Stomach (tissue), 9 donors: ENCODE results near the gene MMS22L. TPM values are rescaled to one million over a fixed set of nuclear protein-coding genes. Genes with fewer than 3 reads are reported as not detected.

ENCODE experiments used
- DNase-seq, 2 donors: peaks; one replicate each; pipeline versions ENCODE4 v3.0.0 to v3.0.0-alpha.2; 2013 to 2019
- H3K27ac ChIP-seq, 5 donors: fragments of 200-600 bp in 4 of 5; sonication (generic) in 4 of 5; one replicate each; pipeline ENCODE4 v1.5.1; 2013 to 2019; ENCODE audit warnings: mild to moderate bottlenecking in 1 of 5, moderate library complexity in 1 of 5
- H3K27me3 ChIP-seq, 3 donors: fragments of 200-600 bp; sonication (generic); one replicate each; pipeline ENCODE4 v1.5.1; 2017 to 2019; ENCODE audit warnings: mixed run types in 1 of 3
- H3K36me3 ChIP-seq, 4 donors: fragments of 200-600 bp; sonication (generic); 1 replicate in 3 of 4; 2 replicates in 1 of 4; pipeline ENCODE4 v1.5.1; 2016 to 2019
- H3K4me1 ChIP-seq, 4 donors: fragments of 200-600 bp; sonication (generic); one replicate each; pipeline ENCODE4 v1.5.1; 2016 to 2019
- H3K4me3 ChIP-seq, 4 donors: fragments of 200-600 bp; sonication (generic) in 3 of 4; one replicate each; pipeline ENCODE4 v1.5.1; 2016 to 2019; ENCODE audit warnings: mild to moderate bottlenecking in 1 of 4
- H3K9me3 ChIP-seq, 4 donors: fragments of 200-600 bp; sonication (generic); one replicate each; pipeline ENCODE4 v1.5.1; 2016 to 2019
- CTCF ChIP-seq, 7 experiments: fragments of 450-650 bp in 4 of 7; fragments of 200-600 bp in 3 of 7; sonication (generic) in 3 of 7; IDR thresholded peaks; one replicate each; pipeline ENCODE4 v1.5.1; 2016 to 2019; ENCODE audit warnings: antibody characterized with exemption in 7 of 7, control low read depth in 2 of 7, mild to moderate bottlenecking in 1 of 7
- EP300 ChIP-seq: sonication (generic); formaldehyde crosslinking; IDR thresholded peaks from one replicate; pipeline ENCODE4 v1.6.1; 2017; ENCODE audit warnings: antibody characterized with exemption
- POLR2A ChIP-seq, 4 donors: fragments of 450-650 bp; IDR thresholded peaks; one replicate each; pipeline ENCODE4 v1.6.1; 2016; ENCODE audit warnings: antibody characterized with exemption in 4 of 4, control low read depth in 2 of 4, mild to moderate bottlenecking in 1 of 4, moderate library complexity in 1 of 4
- POLR2AphosphoS5 ChIP-seq, 3 donors: sonication (generic); formaldehyde crosslinking; IDR thresholded peaks; one replicate each; pipeline ENCODE4 v1.6.1; 2016; ENCODE audit warnings: antibody characterized with exemption in 3 of 3
- WGBS, 5 donors: extraction: QIAGEN DNeasy Blood & Tissue Kit in 3 of 5; methylation state at CpG; one replicate each; pipeline versions ENCODE4 v1.1.5 to v1.1.7; 2013 to 2018; 5-methylcytosine and 5-hydroxymethylcytosine counted together
- intact Hi-C: fragments of 100-400 bp; cut with DNase I; formaldehyde crosslinking; loops from one replicate; pipeline ENCODE4 v1.15.1; 2023; ENCODE audit warnings: low total_unique reads
- polyA plus RNA-seq, 3 donors: library from polyadenylated mRNA; stranded (reverse); fragments of 200-250 nt; gene quantifications; one replicate each; pipeline ENCODE4 v1.2.3, GENCODE V29; 2013
- total RNA-seq, 5 donors: library from RNA; depleted of rRNA; stranded (reverse); fragments of >200 nt; gene quantifications; one replicate each; pipeline versions ENCODE4 v1.1.0 to v1.2.3, GENCODE V29; 2014 to 2016
- donor health status: healthy with polysubstance abuse.
- donor health status: Bipolar disorder and iron deficiency.
- donor health status: healthy.

The MMS22L gene
- total and polyA plus RNA-seq, 8 donors, result 0.81 to 27.7 (median 3.6) TPM

- Histone ChIP-seq H3K4me1 (no peaks in the 10 kb centered on the region), H3K9me3 (peaks cover 0 to 12% (median 6%) of the 10 kb centered on the region in 4 donors), H3K27ac (no peak overlapping the region), H3K27me3 (no peaks in the 10 kb centered on the region), H3K36me3 (no peaks in the 10 kb centered on the region), H3K4me3 (no peak overlapping the region)
- DNase-seq, result no peak
- TF ChIP-seq POLR2A (IDR thresholded peaks at IDR 0.05) (no peak), POLR2AphosphoS5 (IDR thresholded peaks at IDR 0.05) (no peak), EP300 (no peak), CTCF (IDR thresholded peaks at IDR 0.05) (no peak)
- WGBS, 5 donors, result 70 to 78% (median 74%) methylated on average over 5 of the region's 5 CpGs
- intact Hi-C loops, result no loop called here
These were observed 172.9 kb downstream of the MMS22L start for GRCh38 chr6:97110149-97110548.

- no peaks in the 10 kb centered on the region for H3K27me3 ChIP-seq
- no peak overlapping the region for H3K4me3 ChIP-seq
- TF ChIP-seq CTCF (IDR thresholded peaks at IDR 0.05) (no peak), POLR2A (IDR thresholded peaks at IDR 0.05) (no peak), EP300 (no peak), POLR2AphosphoS5 (IDR thresholded peaks at IDR 0.05) (no peak)
- no peaks in the 10 kb centered on the region for H3K36me3 ChIP-seq
- H3K27ac ChIP-seq, result no peak overlapping the region
- peaks cover 0 to 12% (median 6%) of the 10 kb centered on the region in 4 donors for H3K9me3 ChIP-seq
- intact Hi-C loops, result no loop called here
- 75 to 86% (median 83%) methylated on average over 4 of the region's 4 CpGs for WGBS, 5 donors
- no peak for DNase-seq
- no peaks in the 10 kb centered on the region for H3K4me1 ChIP-seq
These were observed 173.6 kb downstream of the MMS22L start for GRCh38 chr6:97109444-97109843.

GRCh38 chr6:97102145-97102790 lies 180.7 kb downstream of the MMS22L start:
- TF ChIP-seq EP300, result no peak
- no peak for TF ChIP-seq CTCF (IDR thresholded peaks at IDR 0.05)
- no peak for TF ChIP-seq POLR2AphosphoS5 (IDR thresholded peaks at IDR 0.05)
- no peak for TF ChIP-seq POLR2A (IDR thresholded peaks at IDR 0.05)
- no peak overlapping the region for H3K4me3 ChIP-seq
- intact Hi-C loops, result no loop called here
- no peaks in the 10 kb centered on the region for H3K27me3 ChIP-seq
- no peak overlapping the region for H3K27ac ChIP-seq
- no peaks in the 10 kb centered on the region for H3K36me3 ChIP-seq
- 90 to 97% (median 94%) methylated on average over 1 of the region's 1 CpG for WGBS, 5 donors
- H3K4me1 ChIP-seq, result no peaks in the 10 kb centered on the region
- DNase-seq, result no peak
- H3K9me3 ChIP-seq, result no peaks in the 10 kb centered on the region

GRCh38 chr6:97100696-97101095 lies 182.3 kb downstream of the MMS22L start:
- H3K9me3 ChIP-seq, result no peaks in the 10 kb centered on the region
- H3K27ac ChIP-seq, result no peak overlapping the region
- H3K36me3 ChIP-seq, result no peaks in the 10 kb centered on the region
- no peak for DNase-seq
- TF ChIP-seq POLR2A (IDR thresholded peaks at IDR 0.05), result no peak
- TF ChIP-seq EP300, result no peak
- TF ChIP-seq POLR2AphosphoS5 (IDR thresholded peaks at IDR 0.05), result no peak
- no peak for TF ChIP-seq CTCF (IDR thresholded peaks at IDR 0.05)
- H3K4me3 ChIP-seq, result no peak overlapping the region
- WGBS, 5 donors, result 69 to 87% (median 80%) methylated on average over 2 to 3 of the region's 3 CpGs
- intact Hi-C loops, result no loop called here
- H3K27me3 ChIP-seq, result no peaks in the 10 kb centered on the region
- H3K4me1 ChIP-seq, result no peaks in the 10 kb centered on the region
